MM.1S (cell line): ENCODE measurements around the gene BLOC1S3.

Experiments used
- DNase-seq: peaks from one replicate; pipeline ENCODE4 v3.0.0-alpha.2; 2015
- H2AFZ ChIP-seq: fragments of 300-600 bp; sonication (generic); 2 replicates; pipeline ENCODE4 v1.6.0; 2016; ENCODE audit warnings: antibody characterized with exemption, low read length
- H3F3A ChIP-seq: fragments of 300-600 bp; sonication (generic); 2 replicates; pipeline ENCODE4 v1.6.1; 2016; ENCODE audit warnings: mild to moderate bottlenecking, antibody characterized with exemption, low read length, moderate library complexity, mixed read lengths; ENCODE audit not compliant: insufficient read depth
- H3K27ac ChIP-seq: fragments of 300-600 bp; sonication (generic); 2 replicates; pipeline ENCODE4 v1.5.1; 2016; ENCODE audit warnings: mild to moderate bottlenecking, low read length
- H3K27me3 ChIP-seq: fragments of 300-600 bp; sonication (generic); replicated peaks from 2 replicates; pipeline ENCODE4 v1.6.0; 2016; ENCODE audit warnings: low read length; ENCODE audit not compliant: insufficient read depth
- H3K36me3 ChIP-seq: fragments of 300-600 bp; sonication (generic); replicated peaks from 2 replicates; pipeline ENCODE4 v1.6.1; 2016; ENCODE audit warnings: mild to moderate bottlenecking, low read length, mixed read lengths; ENCODE audit not compliant: insufficient read depth
- H3K4me1 ChIP-seq: fragments of 300-600 bp; sonication (generic); 2 replicates; pipeline ENCODE4 v1.6.1; 2016; ENCODE audit warnings: low read length, mixed read lengths
- H3K4me2 ChIP-seq: fragments of 300-600 bp; sonication (generic); 2 replicates; pipeline ENCODE4 v1.6.0; 2016; ENCODE audit warnings: low read depth, low read length
- H3K4me3 ChIP-seq: fragments of 300-600 bp; sonication (generic); 2 replicates; pipeline ENCODE4 v1.5.1; 2016; ENCODE audit warnings: low read length, mixed read lengths
- H3K79me2 ChIP-seq: fragments of 300-600 bp; sonication (generic); 2 replicates; pipeline ENCODE4 v1.6.1; 2016; ENCODE audit warnings: mixed run types, low read length, mixed read lengths
- H3K9ac ChIP-seq: fragments of 300-600 bp; sonication (generic); 2 replicates; pipeline ENCODE4 v1.6.1; 2016; ENCODE audit warnings: low read length, mixed read lengths
- H3K9me2 ChIP-seq: fragments of 300-600 bp; sonication (generic); replicated peaks from 2 replicates; pipeline ENCODE4 v1.6.1; 2016; ENCODE audit warnings: mild to moderate bottlenecking, low read length, mixed read lengths; ENCODE audit not compliant: insufficient read depth
- H3K9me3 ChIP-seq: fragments of 300-600 bp; sonication (generic); replicated peaks from 2 replicates; pipeline ENCODE4 v1.6.1; 2016; ENCODE audit warnings: mild to moderate bottlenecking, low read length, mixed read lengths; ENCODE audit not compliant: insufficient read depth
- H4K20me1 ChIP-seq: fragments of 300-600 bp; sonication (generic); 2 replicates; pipeline ENCODE4 v1.6.1; 2016; ENCODE audit warnings: mild to moderate bottlenecking, low read length, moderate library complexity, mixed read lengths; ENCODE audit not compliant: insufficient read depth
- EZH2 ChIP-seq: fragments of 300-600 bp; sonication (generic); optimal IDR thresholded peaks from 2 replicates; pipeline ENCODE3; 2017; ENCODE audit warnings: low read depth, mild to moderate bottlenecking, antibody characterized with exemption, low read length, mixed read lengths
- EZH2phosphoT487 ChIP-seq: fragments of 300-600 bp; sonication (generic); IDR thresholded peaks from 2 replicates; pipeline ENCODE4 v1.6.1; 2018; ENCODE audit warnings: antibody characterized with exemption, low read length
- TF ChIP-seq, protein P1 (sequence below): fragments of 300-600 bp; sonication (generic); IDR thresholded peaks from 2 replicates; pipeline ENCODE4 v1.5.1; 2016; ENCODE audit warnings: antibody characterized with exemption, low read length, mixed read lengths

The BLOC1S3 gene

DNA sequence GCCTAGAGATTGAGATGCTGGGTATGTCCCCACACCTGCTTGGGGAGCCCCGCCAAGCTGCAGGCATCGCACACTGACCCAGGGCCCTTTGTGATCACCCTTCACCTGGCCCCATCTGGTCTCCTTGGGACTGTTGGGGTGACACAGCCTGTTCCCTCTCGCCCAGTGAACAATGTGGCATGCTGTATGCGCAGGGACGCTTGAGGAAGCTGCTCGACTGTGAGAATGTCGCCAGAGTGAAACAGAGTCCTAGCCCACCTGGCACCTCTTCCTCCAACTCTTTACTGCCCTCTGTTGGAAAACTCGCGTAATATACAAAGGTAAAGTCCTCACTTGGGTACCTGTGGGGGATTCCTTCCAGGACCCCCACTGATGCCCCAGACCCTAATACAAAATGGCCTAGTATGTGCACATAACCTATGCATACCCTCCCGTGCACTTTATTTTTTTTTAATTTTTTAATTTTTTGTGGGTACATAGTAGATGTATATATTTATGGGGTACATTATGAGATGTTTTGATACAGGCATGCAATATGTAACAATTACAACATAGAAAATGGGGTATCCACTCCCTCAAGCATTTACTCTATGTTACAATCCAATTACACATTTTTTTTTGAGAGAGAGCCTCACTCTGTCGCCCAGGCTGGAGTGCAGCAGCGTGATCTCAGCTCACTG, 9.0 kb downstream of the BLOC1S3 start:
- Histone ChIP-seq H3K79me2 (no peaks in the 10 kb centered on the region), H2AFZ (peak overlapping the region; percentile 8; the same call in 1 of the 2 replicates), H4K20me1 (no peaks in the 10 kb centered on the region), H3K9me3 (no peaks in the 10 kb centered on the region), H3K27ac (no peak overlapping the region), H3K4me3 (no peak overlapping the region), H3K9me2 (no peaks in the 10 kb centered on the region), H3K27me3 (no peaks in the 10 kb centered on the region), H3K36me3 (no peaks in the 10 kb centered on the region), H3K4me1 (no peaks in the 10 kb centered on the region), H3K9ac (no peak overlapping the region), H3F3A (no peaks in the 10 kb centered on the region), H3K4me2 (peak overlapping the region; percentile 30; the same call in 1 of the 2 replicates)
- peak; percentile 61 for DNase-seq
- TF ChIP-seq EZH2phosphoT487 = no peak
- TF ChIP-seq, protein P1, sequence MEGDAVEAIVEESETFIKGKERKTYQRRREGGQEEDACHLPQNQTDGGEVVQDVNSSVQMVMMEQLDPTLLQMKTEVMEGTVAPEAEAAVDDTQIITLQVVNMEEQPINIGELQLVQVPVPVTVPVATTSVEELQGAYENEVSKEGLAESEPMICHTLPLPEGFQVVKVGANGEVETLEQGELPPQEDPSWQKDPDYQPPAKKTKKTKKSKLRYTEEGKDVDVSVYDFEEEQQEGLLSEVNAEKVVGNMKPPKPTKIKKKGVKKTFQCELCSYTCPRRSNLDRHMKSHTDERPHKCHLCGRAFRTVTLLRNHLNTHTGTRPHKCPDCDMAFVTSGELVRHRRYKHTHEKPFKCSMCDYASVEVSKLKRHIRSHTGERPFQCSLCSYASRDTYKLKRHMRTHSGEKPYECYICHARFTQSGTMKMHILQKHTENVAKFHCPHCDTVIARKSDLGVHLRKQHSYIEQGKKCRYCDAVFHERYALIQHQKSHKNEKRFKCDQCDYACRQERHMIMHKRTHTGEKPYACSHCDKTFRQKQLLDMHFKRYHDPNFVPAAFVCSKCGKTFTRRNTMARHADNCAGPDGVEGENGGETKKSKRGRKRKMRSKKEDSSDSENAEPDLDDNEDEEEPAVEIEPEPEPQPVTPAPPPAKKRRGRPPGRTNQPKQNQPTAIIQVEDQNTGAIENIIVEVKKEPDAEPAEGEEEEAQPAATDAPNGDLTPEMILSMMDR = peak; percentile 68

DNA sequence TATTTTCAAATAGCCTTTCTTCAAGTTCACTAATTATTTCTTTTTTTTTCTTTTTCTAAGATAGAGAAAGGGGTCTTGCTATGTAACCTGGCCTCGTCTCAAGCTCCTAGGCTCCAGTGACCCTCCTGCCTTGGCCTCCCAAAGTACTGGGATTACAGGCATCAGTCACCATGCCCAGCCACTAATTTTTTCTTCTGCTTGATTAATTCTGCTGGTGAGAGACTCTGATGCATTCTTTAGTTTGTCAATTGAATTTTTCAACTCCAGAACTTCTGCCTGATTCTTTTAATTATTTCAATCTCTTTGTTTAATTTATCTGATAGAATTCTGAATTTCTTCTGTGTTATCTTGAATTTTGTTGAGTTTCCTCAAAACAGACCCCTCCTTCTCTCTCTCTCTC, 11.4 kb downstream of the BLOC1S3 start:
- H3K9ac ChIP-seq = no peak overlapping the region
- no peak overlapping the region for H3K27ac ChIP-seq

DNA sequence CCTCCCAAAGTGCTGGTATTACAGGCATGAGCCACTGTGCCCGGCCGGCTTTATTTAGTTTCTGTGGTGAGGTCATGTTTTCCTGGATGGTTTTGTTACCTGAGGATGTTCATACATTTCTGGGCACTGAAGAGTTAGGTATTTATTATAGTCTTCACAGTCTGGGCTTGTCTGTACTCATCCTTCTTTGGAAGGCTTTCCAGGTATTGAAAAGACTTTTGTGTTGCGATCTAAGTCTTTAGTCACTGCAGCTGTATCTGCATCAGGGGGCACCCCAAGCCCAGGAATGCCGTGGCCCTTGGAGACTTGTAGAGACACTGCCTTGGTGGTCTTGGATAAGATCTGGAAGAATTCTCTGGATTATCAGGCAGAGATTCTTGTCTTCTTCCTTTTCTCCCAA, 12.8 kb downstream of the BLOC1S3 start:
- Histone ChIP-seq H3K4me2 (no peak overlapping the region), H3K9me3 (no peaks in the 10 kb centered on the region), H3K79me2 (no peaks in the 10 kb centered on the region), H3K4me3 (no peak overlapping the region), H3K9me2 (no peaks in the 10 kb centered on the region), H2AFZ (no peak overlapping the region), H3K27ac (no peak overlapping the region), H3K36me3 (no peaks in the 10 kb centered on the region), H3F3A (no peaks in the 10 kb centered on the region), H4K20me1 (no peaks in the 10 kb centered on the region), H3K4me1 (no peaks in the 10 kb centered on the region), H3K27me3 (peaks cover 6% of the 10 kb centered on the region; the same call in 1 of the 2 replicates), H3K9ac (no peak overlapping the region)
- no peak for TF ChIP-seq EZH2
- TF ChIP-seq, protein P1 = no peak
- DNase-seq = no peak

More for the DNA sequence above, 11.4 kb downstream of the BLOC1S3 start:
- Histone ChIP-seq H3K4me1 (no peaks in the 10 kb centered on the region), H2AFZ (no peak overlapping the region), H3K9me3 (no peaks in the 10 kb centered on the region), H3K36me3 (no peaks in the 10 kb centered on the region), H3K4me2 (no peak overlapping the region), H3K9me2 (no peaks in the 10 kb centered on the region), H4K20me1 (no peaks in the 10 kb centered on the region), H3K4me3 (no peak overlapping the region), H3K27me3 (no peaks in the 10 kb centered on the region), H3K79me2 (no peaks in the 10 kb centered on the region), H3F3A (no peaks in the 10 kb centered on the region)
- DNase-seq = no peak
- no peak for TF ChIP-seq EZH2
- TF ChIP-seq, protein P1 = no peak
- no peak for TF ChIP-seq EZH2phosphoT487
